DOHH2 (cell line): ENCODE results near the gene ANKRD7.
"Not testable (repeated sequence)": the region's sequence is repeated elsewhere in the genome, so short reads cannot be mapped to it uniquely, and the experiment has no call there.

Experiments used
- H3F3A ChIP-seq: fragments of 200-600 bp; sonication (generic), shearing (Covaris generic); 2 replicates; pipeline ENCODE4 v1.6.0; 2016; ENCODE audit warnings: antibody characterized with exemption, mild to moderate bottlenecking; ENCODE audit not compliant: control insufficient read depth, insufficient read depth
- H3K27ac ChIP-seq: fragments of 200-600 bp; sonication (generic); 2 replicates; pipeline ENCODE4 v1.5.1; 2014; ENCODE audit warnings: low read depth, mild to moderate bottlenecking, low read length, moderate library complexity
- H3K27me3 ChIP-seq: fragments of 200-600 bp; sonication (generic); 2 replicates; pipeline ENCODE4 v1.6.1; 2014; ENCODE audit warnings: mild to moderate bottlenecking, low read length, mixed read lengths; ENCODE audit not compliant: control insufficient read depth
- H3K36me3 ChIP-seq: fragments of 200-600 bp; sonication (generic); 2 replicates; pipeline ENCODE4 v1.6.1; 2014; ENCODE audit warnings: mild to moderate bottlenecking, low read length, moderate library complexity, mixed read lengths; ENCODE audit not compliant: control insufficient read depth
- H3K4me1 ChIP-seq: fragments of 200-600 bp; sonication (generic); 2 replicates; pipeline ENCODE4 v1.6.1; 2014; ENCODE audit warnings: mild to moderate bottlenecking, low read length, mixed read lengths; ENCODE audit not compliant: control insufficient read depth
- H3K4me2 ChIP-seq: fragments of 200-600 bp; sonication (generic); 2 replicates; pipeline ENCODE4 v1.6.0; 2014; ENCODE audit warnings: mild to moderate bottlenecking, low read length, moderate library complexity
- H3K4me3 ChIP-seq: fragments of 200-600 bp; sonication (generic); 2 replicates; pipeline ENCODE4 v1.5.1; 2014; ENCODE audit warnings: mild to moderate bottlenecking, low read length, mixed read lengths
- H3K79me2 ChIP-seq: fragments of 200-600 bp; sonication (generic); 2 replicates; pipeline ENCODE4 v1.6.1; 2014; ENCODE audit warnings: mild to moderate bottlenecking, low read length, mixed read lengths; ENCODE audit not compliant: control insufficient read depth
- H3K9me2 ChIP-seq: fragments of 200-600 bp; sonication (generic); replicated peaks from 2 replicates; pipeline ENCODE4 v1.6.1; 2014; ENCODE audit warnings: mild to moderate bottlenecking, low read length, mixed read lengths; ENCODE audit not compliant: control insufficient read depth
- H3K9me3 ChIP-seq: fragments of 200-600 bp; sonication (generic); 2 replicates; pipeline ENCODE4 v1.6.1; 2014; ENCODE audit warnings: antibody characterized with exemption, low read length, mixed read lengths; ENCODE audit not compliant: control insufficient read depth, insufficient read depth
- H4K20me1 ChIP-seq: fragments of 200-600 bp; sonication (generic); 2 replicates; pipeline ENCODE4 v1.6.0; 2014; ENCODE audit warnings: low read depth, mild to moderate bottlenecking, antibody characterized with exemption, low read length, moderate library complexity; ENCODE audit not compliant: control insufficient read depth, insufficient read depth
- CTCF ChIP-seq: fragments of 200-600 bp; sonication (generic); IDR thresholded peaks from one replicate; pipeline ENCODE4 v1.5.1; 2014; ENCODE audit warnings: antibody characterized with exemption, mild to moderate bottlenecking, low read depth, low read length; ENCODE audit not compliant: poor library complexity, severe bottlenecking
- EZH2phosphoT487 ChIP-seq: fragments of 200-600 bp; sonication (generic); IDR thresholded peaks from 2 replicates; pipeline ENCODE4 v1.6.1; 2017; ENCODE audit warnings: borderline replicate concordance, mild to moderate bottlenecking, antibody characterized with exemption, low read length, moderate library complexity, mixed read lengths

ANKRD7 gene

GRCh38 chr7:118222591-118222990 is 1.9 kb upstream of the ANKRD7 start:
- Histone ChIP-seq H3K4me3 (no peak overlapping the region), H3K27ac (no peak overlapping the region), H3K79me2 (no peaks in the 10 kb centered on the region), H4K20me1 (no peaks in the 10 kb centered on the region), H3K4me2 (no peak overlapping the region), H3K9me2 (no peaks in the 10 kb centered on the region), H3K4me1 (no peaks in the 10 kb centered on the region), H3F3A (no peaks in the 10 kb centered on the region), H3K9me3 (no peaks in the 10 kb centered on the region), H3K27me3 (peaks cover 2% of the 10 kb centered on the region; the same call in 1 of the 2 replicates), H3K36me3 (no peaks in the 10 kb centered on the region)
- TF ChIP-seq EZH2phosphoT487 (no peak), CTCF (no peak)

GRCh38 chr7:118232837-118233236 is 8.3 kb downstream of the ANKRD7 start:
- Histone ChIP-seq H3K79me2 (no peaks in the 10 kb centered on the region), H3K4me3 (no peak overlapping the region), H3K9me3 (no peaks in the 10 kb centered on the region), H3K27ac (no peak overlapping the region), H3K36me3 (no peaks in the 10 kb centered on the region), H4K20me1 (no peaks in the 10 kb centered on the region), H3K9me2 (no peaks in the 10 kb centered on the region; the same call in 1 of the 2 replicates), H3K27me3 (no peaks in the 10 kb centered on the region), H3F3A (no peaks in the 10 kb centered on the region), H3K4me1 (no peaks in the 10 kb centered on the region), H3K4me2 (no peak overlapping the region)
- TF ChIP-seq EZH2phosphoT487: no peak
- no peak for TF ChIP-seq CTCF

GRCh38 chr7:118233799-118234198 is 9.3 kb downstream of the ANKRD7 start:
- Histone ChIP-seq H4K20me1 (no peaks in the 10 kb centered on the region), H3K27me3 (no peaks in the 10 kb centered on the region), H3K4me3 (no peak overlapping the region), H3K4me1 (no peaks in the 10 kb centered on the region), H3K27ac (no peak overlapping the region), H3K36me3 (no peaks in the 10 kb centered on the region), H3F3A (no peaks in the 10 kb centered on the region), H3K9me2 (no peaks in the 10 kb centered on the region; the same call in 1 of the 2 replicates), H3K4me2 (no peak overlapping the region), H3K9me3 (no peaks in the 10 kb centered on the region), H3K79me2 (no peaks in the 10 kb centered on the region)
- no peak for TF ChIP-seq CTCF
- TF ChIP-seq EZH2phosphoT487: no peak

- H3F3A ChIP-seq: no peaks in the 10 kb centered on the region
- no peaks in the 10 kb centered on the region for H3K9me3 ChIP-seq
- no peaks in the 10 kb centered on the region for H3K79me2 ChIP-seq
- H3K9me2 ChIP-seq: no peaks in the 10 kb centered on the region
- no peak overlapping the region for H3K4me3 ChIP-seq
- no peak for TF ChIP-seq CTCF
- H4K20me1 ChIP-seq: no peaks in the 10 kb centered on the region
- no peaks in the 10 kb centered on the region for H3K4me1 ChIP-seq
- H3K27me3 ChIP-seq: no peaks in the 10 kb centered on the region
- H3K27ac ChIP-seq: no peak overlapping the region
- no peaks in the 10 kb centered on the region for H3K36me3 ChIP-seq
- H3K4me2 ChIP-seq: no peak overlapping the region
These were observed 14.5 kb downstream of the ANKRD7 start for GRCh38 chr7:118239014-118239413.

GRCh38 chr7:118240320-118240719 is 15.8 kb downstream of the ANKRD7 start:
- H4K20me1 ChIP-seq, H3K27ac ChIP-seq, H3K4me2 ChIP-seq, H3K36me3 ChIP-seq, H3K9me2 ChIP-seq, H3K4me1 ChIP-seq, H3K27me3 ChIP-seq, H3K9me3 ChIP-seq, H3K79me2 ChIP-seq, H3F3A ChIP-seq, H3K4me3 ChIP-seq: not testable (repeated sequence)
